ENCODE measurements around the gene PIM1.
A peak's percentile ranks its signal among the peaks of the same experiment; 100 is the strongest.
"Not testable (repeated sequence)": the region's sequence is repeated elsewhere in the genome, so short reads cannot be mapped to it uniquely, and the experiment has no call there.

Gene PIM1

GRCh38 chr6:37126961-37127616 lies 42.9 kb upstream of the PIM1 start:
- H3K4me3 ChIP-seq (replicated peaks in 1 of 2; ENCODE audit: low read depth in 2 of 2, low read length in 2 of 2), result no peak overlapping the region
- no peak for TF ChIP-seq CTCF (IDR thresholded peaks at IDR 0.05; ENCODE audit: low read depth, low read length)
- DNase-seq (ENCODE audit: low read depth in 2 of 2), result no peak

GRCh38 chr6:37127961-37128862 lies 41.7 kb upstream of the PIM1 start:
- peak; percentile 78 to 84 for DNase-seq (ENCODE audit: low read depth in 2 of 2)
- TF ChIP-seq CTCF (IDR thresholded peaks at IDR 0.05; ENCODE audit: low read depth, low read length), result no peak
- H3K4me3 ChIP-seq (replicated peaks in 1 of 2; ENCODE audit: low read depth in 2 of 2, low read length in 2 of 2), result no peak overlapping the region

GRCh38 chr6:37128863-37129443 lies 41.0 kb upstream of the PIM1 start:
- not testable (repeated sequence) for DNase-seq (ENCODE audit: low read depth in 2 of 2); H3K4me3 ChIP-seq (replicated peaks in 1 of 2; ENCODE audit: low read depth in 2 of 2, low read length in 2 of 2)

GRCh38 chr6:37129566-37129965 lies 40.4 kb upstream of the PIM1 start:
- TF ChIP-seq CTCF (IDR thresholded peaks at IDR 0.05; ENCODE audit: low read depth, low read length), result no peak
- no peak for DNase-seq (ENCODE audit: low read depth in 2 of 2)
- H3K4me3 ChIP-seq (replicated peaks in 1 of 2; ENCODE audit: low read depth in 2 of 2, low read length in 2 of 2), result no peak overlapping the region

- DNase-seq (ENCODE audit: low read depth in 2 of 2), result peak; percentile 38 to 73
- no peak for TF ChIP-seq CTCF (IDR thresholded peaks at IDR 0.05; ENCODE audit: low read depth, low read length)
- H3K4me3 ChIP-seq (replicated peaks in 1 of 2; ENCODE audit: low read depth in 2 of 2, low read length in 2 of 2), result no peak overlapping the region
Measured at GRCh38 chr6:37130704-37131103, 39.2 kb upstream of the PIM1 start.

- TF ChIP-seq CTCF (IDR thresholded peaks at IDR 0.05; ENCODE audit: low read depth, low read length), result no peak
- no peak overlapping the region for H3K4me3 ChIP-seq (replicated peaks in 1 of 2; ENCODE audit: low read depth in 2 of 2, low read length in 2 of 2)
- DNase-seq (ENCODE audit: low read depth in 2 of 2), result peak in 1 of 2 donors; percentile 41
Measured at GRCh38 chr6:37131104-37131959, 38.6 kb upstream of the PIM1 start.

Measured in cardiac fibroblast (primary cell).